Activated T-helper 17 cell treated with anti-CD3 and anti-CD28 coated beads, Interleukin-2, amount 50 U/mL, for 72 hours (primary cell): ENCODE data around the gene SHPK. TPM values are rescaled to one million over a fixed set of nuclear protein-coding genes. Genes with fewer than 3 reads are reported as not detected.
"Not testable (repeated sequence)": the region's sequence is repeated elsewhere in the genome, so short reads cannot be mapped to it uniquely, and the experiment has no call there.

Experiments
- ATAC-seq: fragments of 150-1000 bp; cut with Tn5 transposase; replicated peaks from 2 replicates; pipeline ENCODE4 v1.10.0; 2021; ENCODE audit warnings: mild to moderate bottlenecking, moderate library complexity
- H3K27ac Mint-ChIP-seq: one replicate; pipeline ENCODE4 v1.8.0; 2022; ENCODE audit warnings: mixed read lengths
- H3K27me3 Mint-ChIP-seq: one replicate; pipeline ENCODE4 v1.8.0; 2022; ENCODE audit warnings: mixed read lengths
- H3K36me3 Mint-ChIP-seq: one replicate; pipeline ENCODE4 v1.8.0; 2022; ENCODE audit warnings: low read depth, mild to moderate bottlenecking, mixed read lengths
- H3K4me1 Mint-ChIP-seq: one replicate; pipeline ENCODE4 v1.8.0; 2022; ENCODE audit warnings: mixed read lengths
- H3K4me3 Mint-ChIP-seq: one replicate; pipeline ENCODE4 v1.8.0; 2022; ENCODE audit warnings: mild to moderate bottlenecking, mixed read lengths
- H3K9me3 Mint-ChIP-seq: one replicate; pipeline ENCODE4 v1.8.0; 2022; ENCODE audit warnings: mixed read lengths
- total RNA-seq, 2 donors: library from RNA; stranded (reverse); gene quantifications; one replicate each; pipeline ENCODE4 v1.2.3, GENCODE V29; 2022

SHPK gene
- total RNA-seq, 2 donors from 2014 or later: 10.0 to 12.3 TPM

GRCh38 chr17:3594976-3595375, 41.1 kb downstream of the SHPK start:
- no peak overlapping the region for H3K4me3 Mint-ChIP-seq
- no peaks in the 10 kb centered on the region for H3K27me3 Mint-ChIP-seq
- H3K9me3 Mint-ChIP-seq: no peaks in the 10 kb centered on the region
- no peaks in the 10 kb centered on the region for H3K4me1 Mint-ChIP-seq
- no peak overlapping the region for H3K27ac Mint-ChIP-seq
- no peak for ATAC-seq
- peaks cover 9% of the 10 kb centered on the region for H3K36me3 Mint-ChIP-seq

GRCh38 chr17:3594051-3594800, 41.8 kb downstream of the SHPK start:
- Mint-ChIP-seq H3K4me3 (no peak overlapping the region), H3K9me3 (no peaks in the 10 kb centered on the region), H3K36me3 (peaks cover 9% of the 10 kb centered on the region), H3K4me1 (no peaks in the 10 kb centered on the region), H3K27me3 (no peaks in the 10 kb centered on the region), H3K27ac (no peak overlapping the region)
- no peak for ATAC-seq

- no peak for ATAC-seq
- H3K36me3 Mint-ChIP-seq: peaks cover 9% of the 10 kb centered on the region
- H3K27ac Mint-ChIP-seq: no peak overlapping the region
- no peaks in the 10 kb centered on the region for H3K4me1 Mint-ChIP-seq
- H3K9me3 Mint-ChIP-seq: no peaks in the 10 kb centered on the region
- H3K4me3 Mint-ChIP-seq: no peak overlapping the region
- H3K27me3 Mint-ChIP-seq: no peaks in the 10 kb centered on the region
Observed at GRCh38 chr17:3593384-3593783, 42.7 kb downstream of the SHPK start.

GRCh38 chr17:3592216-3592860, 43.7 kb downstream of the SHPK start:
- Mint-ChIP-seq H3K27me3 (no peaks in the 10 kb centered on the region), H3K27ac (no peak overlapping the region), H3K36me3 (peaks cover 9% of the 10 kb centered on the region), H3K9me3 (no peaks in the 10 kb centered on the region), H3K4me1 (no peaks in the 10 kb centered on the region), H3K4me3 (no peak overlapping the region)
- no peak for ATAC-seq

- H3K9me3 Mint-ChIP-seq: no peaks in the 10 kb centered on the region
- no peak for ATAC-seq
- no peak overlapping the region for H3K4me3 Mint-ChIP-seq
- no peak overlapping the region for H3K27ac Mint-ChIP-seq
- peaks cover 13% of the 10 kb centered on the region for H3K36me3 Mint-ChIP-seq
- H3K27me3 Mint-ChIP-seq: no peaks in the 10 kb centered on the region
- H3K4me1 Mint-ChIP-seq: no peaks in the 10 kb centered on the region
Observed at GRCh38 chr17:3590768-3591167, 45.3 kb downstream of the SHPK start.

GRCh38 chr17:3590231-3590630, 45.8 kb downstream of the SHPK start:
- Mint-ChIP-seq H3K36me3 (peaks cover 13% of the 10 kb centered on the region), H3K4me1 (no peaks in the 10 kb centered on the region), H3K27ac (no peak overlapping the region), H3K4me3 (no peak overlapping the region), H3K9me3 (no peaks in the 10 kb centered on the region), H3K27me3 (no peaks in the 10 kb centered on the region)
- no peak for ATAC-seq

GRCh38 chr17:3589784-3590183, 46.3 kb downstream of the SHPK start:
- H3K9me3 Mint-ChIP-seq: no peaks in the 10 kb centered on the region

GRCh38 chr17:3585826-3586225, 50.2 kb downstream of the SHPK start:
- H3K36me3 Mint-ChIP-seq: peaks cover 15% of the 10 kb centered on the region
- ATAC-seq: no peak

More at GRCh38 chr17:3589784-3590183, 46.3 kb downstream of the SHPK start:
- Mint-ChIP-seq H3K4me3 (no peak overlapping the region), H3K4me1 (no peaks in the 10 kb centered on the region), H3K27me3 (no peaks in the 10 kb centered on the region), H3K36me3 (peaks cover 13% of the 10 kb centered on the region), H3K27ac (no peak overlapping the region)
- no peak for ATAC-seq

GRCh38 chr17:3583456-3583855, 52.6 kb downstream of the SHPK start:
- no peak overlapping the region for H3K4me3 Mint-ChIP-seq

More at GRCh38 chr17:3585826-3586225, 50.2 kb downstream of the SHPK start:
- no peaks in the 10 kb centered on the region for H3K4me1 Mint-ChIP-seq
- no peak overlapping the region for H3K4me3 Mint-ChIP-seq
- no peak overlapping the region for H3K27ac Mint-ChIP-seq
- no peaks in the 10 kb centered on the region for H3K9me3 Mint-ChIP-seq
- H3K27me3 Mint-ChIP-seq: no peaks in the 10 kb centered on the region

GRCh38 chr17:3582915-3583314, 53.1 kb downstream of the SHPK start:
- no peak for ATAC-seq
- Mint-ChIP-seq H3K9me3 (no peaks in the 10 kb centered on the region), H3K27me3 (no peaks in the 10 kb centered on the region), H3K27ac (no peak overlapping the region), H3K4me3 (no peak overlapping the region), H3K4me1 (no peaks in the 10 kb centered on the region), H3K36me3 (peaks cover 9% of the 10 kb centered on the region)

More at GRCh38 chr17:3583456-3583855, 52.6 kb downstream of the SHPK start:
- Mint-ChIP-seq H3K4me1 (no peaks in the 10 kb centered on the region), H3K9me3 (no peaks in the 10 kb centered on the region), H3K27me3 (no peaks in the 10 kb centered on the region), H3K36me3 (peaks cover 9% of the 10 kb centered on the region), H3K27ac (no peak overlapping the region)
- no peak for ATAC-seq

GRCh38 chr17:3578667-3579066, 57.4 kb downstream of the SHPK start:
- not testable (repeated sequence) for H3K4me3 Mint-ChIP-seq, H3K27me3 Mint-ChIP-seq

GRCh38 chr17:3576970-3577369, 59.1 kb downstream of the SHPK start:
- Mint-ChIP-seq H3K9me3 (no peaks in the 10 kb centered on the region), H3K27ac (no peak overlapping the region), H3K36me3 (peaks cover 5% of the 10 kb centered on the region), H3K27me3 (no peaks in the 10 kb centered on the region), H3K4me1 (no peaks in the 10 kb centered on the region), H3K4me3 (no peak overlapping the region)
- no peak for ATAC-seq

More at GRCh38 chr17:3578667-3579066, 57.4 kb downstream of the SHPK start:
- not testable (repeated sequence) for H3K36me3 Mint-ChIP-seq, H3K4me1 Mint-ChIP-seq, H3K27ac Mint-ChIP-seq, ATAC-seq, H3K9me3 Mint-ChIP-seq

GRCh38 chr17:3575511-3575910, 60.5 kb downstream of the SHPK start:
- Mint-ChIP-seq H3K9me3 (no peaks in the 10 kb centered on the region), H3K27ac (no peak overlapping the region), H3K4me3 (no peak overlapping the region), H3K4me1 (no peaks in the 10 kb centered on the region), H3K36me3 (no peaks in the 10 kb centered on the region), H3K27me3 (no peaks in the 10 kb centered on the region)
- ATAC-seq: peak; percentile 34

- no peak for ATAC-seq
- no peak overlapping the region for H3K4me3 Mint-ChIP-seq
- H3K27ac Mint-ChIP-seq: no peak overlapping the region
- no peaks in the 10 kb centered on the region for H3K4me1 Mint-ChIP-seq
- no peaks in the 10 kb centered on the region for H3K9me3 Mint-ChIP-seq
- no peaks in the 10 kb centered on the region for H3K27me3 Mint-ChIP-seq
- no peaks in the 10 kb centered on the region for H3K36me3 Mint-ChIP-seq
Observed at GRCh38 chr17:3574231-3574630, 61.8 kb downstream of the SHPK start.
